ENCODE results near the gene PSPN. TPM values are rescaled to one million over a fixed set of nuclear protein-coding genes. Genes with fewer than 3 reads are reported as not detected.
A peak's percentile ranks its signal among the peaks of the same experiment; 100 is the strongest.
"Not testable (repeated sequence)": the region's sequence is repeated elsewhere in the genome, so short reads cannot be mapped to it uniquely, and the experiment has no call there.

PSPN gene
- total RNA-seq, 1 donor from 2014 or later: 5.2 TPM

GRCh38 chr19:6402837-6403608, 27.3 kb upstream of the PSPN start:
- no peak overlapping the region for H3K4me3 ChIP-seq (ENCODE audit: low read depth, low read length)
- DNase-seq (ENCODE audit: low read depth): no peak
- TF ChIP-seq, protein P1, sequence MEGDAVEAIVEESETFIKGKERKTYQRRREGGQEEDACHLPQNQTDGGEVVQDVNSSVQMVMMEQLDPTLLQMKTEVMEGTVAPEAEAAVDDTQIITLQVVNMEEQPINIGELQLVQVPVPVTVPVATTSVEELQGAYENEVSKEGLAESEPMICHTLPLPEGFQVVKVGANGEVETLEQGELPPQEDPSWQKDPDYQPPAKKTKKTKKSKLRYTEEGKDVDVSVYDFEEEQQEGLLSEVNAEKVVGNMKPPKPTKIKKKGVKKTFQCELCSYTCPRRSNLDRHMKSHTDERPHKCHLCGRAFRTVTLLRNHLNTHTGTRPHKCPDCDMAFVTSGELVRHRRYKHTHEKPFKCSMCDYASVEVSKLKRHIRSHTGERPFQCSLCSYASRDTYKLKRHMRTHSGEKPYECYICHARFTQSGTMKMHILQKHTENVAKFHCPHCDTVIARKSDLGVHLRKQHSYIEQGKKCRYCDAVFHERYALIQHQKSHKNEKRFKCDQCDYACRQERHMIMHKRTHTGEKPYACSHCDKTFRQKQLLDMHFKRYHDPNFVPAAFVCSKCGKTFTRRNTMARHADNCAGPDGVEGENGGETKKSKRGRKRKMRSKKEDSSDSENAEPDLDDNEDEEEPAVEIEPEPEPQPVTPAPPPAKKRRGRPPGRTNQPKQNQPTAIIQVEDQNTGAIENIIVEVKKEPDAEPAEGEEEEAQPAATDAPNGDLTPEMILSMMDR (conservative IDR thresholded peaks at IDR 0.05; ENCODE audit: low read depth, low read length): no peak

GRCh38 chr19:6402058-6402457, 26.3 kb upstream of the PSPN start:
- no peak overlapping the region for H3K4me3 ChIP-seq (ENCODE audit: low read depth, low read length)
- TF ChIP-seq, protein P1 (conservative IDR thresholded peaks at IDR 0.05; ENCODE audit: low read depth, low read length): no peak
- no peak for DNase-seq (ENCODE audit: low read depth)

DNA sequence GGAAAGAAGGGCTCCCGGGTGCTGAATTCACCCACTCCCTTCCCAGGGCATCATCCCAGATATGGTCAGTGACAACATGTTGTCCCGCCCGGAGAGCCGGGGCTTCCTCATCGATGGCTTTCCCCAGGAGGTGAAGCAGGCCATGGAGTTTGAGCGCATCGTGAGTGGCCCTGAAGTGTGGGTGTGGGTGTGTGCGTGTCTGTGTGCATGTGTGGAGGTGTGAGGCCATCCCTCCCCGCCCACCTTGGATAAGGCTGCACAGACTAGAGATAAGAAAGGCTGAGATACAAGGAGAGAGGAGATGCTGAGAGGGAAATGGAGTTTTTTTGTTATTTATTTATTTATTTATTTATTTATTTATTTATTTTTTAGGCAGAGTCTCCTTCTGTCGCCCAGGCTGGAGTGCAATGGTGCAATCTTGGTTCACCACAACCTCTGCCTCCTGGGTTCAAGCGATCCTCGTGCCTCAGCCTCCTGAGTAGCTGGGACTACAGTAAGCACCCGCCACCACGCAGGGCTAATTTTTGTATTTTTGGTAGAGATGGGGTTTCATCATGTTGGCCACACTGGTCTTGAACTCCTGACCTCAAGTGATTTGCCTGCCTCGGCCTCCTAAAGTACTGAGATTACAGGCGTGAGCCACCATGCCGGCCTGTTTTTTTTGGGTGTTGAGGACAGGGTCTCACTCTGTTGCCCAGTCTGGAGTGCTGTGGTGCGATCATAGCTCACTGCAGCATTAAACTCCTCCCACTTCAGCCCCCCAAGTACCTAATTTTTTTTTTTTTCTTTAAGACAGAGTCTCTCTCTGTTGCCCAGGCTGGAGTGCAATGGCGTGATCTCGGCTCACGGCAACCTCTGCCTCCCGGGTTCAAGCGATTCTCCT, 24.6 kb upstream of the PSPN start:
- H3K4me3 ChIP-seq (ENCODE audit: low read depth, low read length); DNase-seq (ENCODE audit: low read depth): not testable (repeated sequence)

DNA sequence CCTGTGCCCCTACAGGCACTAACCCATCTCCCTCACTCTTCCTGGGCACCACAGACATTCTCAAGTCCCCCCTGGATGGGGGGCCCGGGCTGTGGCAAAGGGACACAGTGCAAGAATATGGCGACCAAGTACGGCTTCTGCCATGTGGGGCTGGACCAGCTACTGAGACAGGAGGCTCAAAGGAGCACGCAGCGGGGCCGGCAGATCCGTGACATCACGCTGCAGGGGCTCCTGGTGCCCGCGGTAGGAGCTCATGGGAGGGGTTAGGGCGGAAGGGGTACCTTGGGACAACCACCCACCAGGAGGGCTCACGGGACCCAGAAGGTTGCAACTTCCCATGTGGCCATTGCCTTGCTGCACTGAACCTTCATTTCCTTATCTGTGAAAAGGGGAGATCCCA, 20.6 kb upstream of the PSPN start:
- TF ChIP-seq, protein P1 (conservative IDR thresholded peaks at IDR 0.05; ENCODE audit: low read depth, low read length): no peak
- DNase-seq (ENCODE audit: low read depth): no peak

GRCh38 chr19:6394831-6395230, 19.1 kb upstream of the PSPN start:
- DNase-seq (ENCODE audit: low read depth): no peak
- TF ChIP-seq, protein P1 (conservative IDR thresholded peaks at IDR 0.05; ENCODE audit: low read depth, low read length): no peak

More for the DNA sequence above, 20.6 kb upstream of the PSPN start:
- H3K4me3 ChIP-seq (ENCODE audit: low read depth, low read length): no peak overlapping the region

DNA sequence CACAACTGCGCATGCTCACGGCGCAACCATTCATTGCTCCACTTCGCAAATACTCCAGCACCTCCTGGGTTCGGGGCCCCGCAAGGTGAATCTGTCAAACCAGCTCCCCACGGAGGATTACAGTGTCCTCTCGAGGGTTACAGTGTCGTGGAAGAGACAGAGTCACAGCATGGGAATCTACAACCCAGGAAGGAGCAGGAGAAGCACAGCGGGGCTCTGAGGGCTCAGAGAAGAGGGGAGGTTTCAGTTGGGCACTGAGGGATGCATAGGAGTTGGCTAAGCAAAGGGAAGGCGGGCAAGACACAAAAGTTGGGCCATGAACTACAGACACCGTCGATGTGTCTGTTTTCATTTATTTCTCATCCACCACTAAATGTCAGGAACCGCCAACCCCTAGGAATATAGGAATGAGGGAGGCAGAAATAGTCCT, 18.3 kb upstream of the PSPN start:
- no peak for DNase-seq (ENCODE audit: low read depth)
- peak overlapping the region; percentile 67 for H3K4me3 ChIP-seq (ENCODE audit: low read depth, low read length)
- TF ChIP-seq, protein P1 (conservative IDR thresholded peaks at IDR 0.05; ENCODE audit: low read depth, low read length): no peak

More at GRCh38 chr19:6394831-6395230, 19.1 kb upstream of the PSPN start:
- H3K4me3 ChIP-seq (ENCODE audit: low read depth, low read length): no peak overlapping the region
